Globus pallidus (tissue), 1 donor: ENCODE data around the gene ZNF512.
A peak's percentile ranks its signal among the peaks of the same experiment; 100 is the strongest.
"Not testable (repeated sequence)": the region's sequence is repeated elsewhere in the genome, so short reads cannot be mapped to it uniquely, and the experiment has no call there.

Experiments used
- DNase-seq: peaks from one replicate; pipeline ENCODE4 v3.0.0-alpha.2; 2015; ENCODE audit warnings: low spot score

The ZNF512 gene

GRCh38 chr2:27583390-27583915 is 611 bp downstream of the ZNF512 start:
- peak; percentile 5 for DNase-seq

- DNase-seq, result no peak
Measured at GRCh38 chr2:27584597-27584996, 1.8 kb downstream of the ZNF512 start.

- DNase-seq, result no peak
Measured at GRCh38 chr2:27587025-27587424, 4.2 kb downstream of the ZNF512 start.

- no peak for DNase-seq
Measured at GRCh38 chr2:27588308-27588707, 5.5 kb downstream of the ZNF512 start.

- no peak for DNase-seq
Measured at GRCh38 chr2:27591745-27592144, 8.9 kb downstream of the ZNF512 start.

GRCh38 chr2:27593240-27593639 is 10.4 kb downstream of the ZNF512 start:
- no peak for DNase-seq

- not testable (repeated sequence) for DNase-seq
Measured at GRCh38 chr2:27594020-27594703, 11.3 kb downstream of the ZNF512 start.

GRCh38 chr2:27595412-27595811 is 12.6 kb downstream of the ZNF512 start:
- not testable (repeated sequence) for DNase-seq

GRCh38 chr2:27596627-27597026 is 13.8 kb downstream of the ZNF512 start:
- DNase-seq, result no peak

- DNase-seq, result no peak
Measured at GRCh38 chr2:27606611-27607010, 23.8 kb downstream of the ZNF512 start.

GRCh38 chr2:27613985-27614384 is 31.1 kb downstream of the ZNF512 start:
- DNase-seq, result no peak

GRCh38 chr2:27615316-27615715 is 32.5 kb downstream of the ZNF512 start:
- DNase-seq, result no peak

GRCh38 chr2:27621524-27621923 is 38.7 kb downstream of the ZNF512 start:
- no peak for DNase-seq

GRCh38 chr2:27622921-27623384 is 40.1 kb downstream of the ZNF512 start:
- no peak for DNase-seq

GRCh38 chr2:27624943-27625342 is 42.1 kb downstream of the ZNF512 start:
- DNase-seq, result no peak

- not testable (repeated sequence) for DNase-seq
Measured at GRCh38 chr2:27626323-27626722, 43.5 kb downstream of the ZNF512 start.

GRCh38 chr2:27626921-27627320 is 44.1 kb downstream of the ZNF512 start:
- peak; percentile 3 for DNase-seq

- DNase-seq, result no peak
Measured at GRCh38 chr2:27627963-27628766, 45.3 kb downstream of the ZNF512 start.

- peak; percentile 86 for DNase-seq
Measured at GRCh38 chr2:27628767-27629709, 46.2 kb downstream of the ZNF512 start, which contains the start of the genes CCDC121 and GPN1. Gene CCDC121 (minus strand): TSS chr2:27629012. CDS start chr2:27627799, 1,213 bp downstream. Gene GPN1 (plus strand): TSS chr2:27629050. CDS start chr2:27629059, 9 bp downstream.

- DNase-seq, result not testable (repeated sequence)
Measured at GRCh38 chr2:27630257-27630656, 47.4 kb downstream of the ZNF512 start.

GRCh38 chr2:27634291-27634690 is 51.4 kb downstream of the ZNF512 start:
- no peak for DNase-seq

GRCh38 chr2:27636766-27637165 is 53.9 kb downstream of the ZNF512 start:
- DNase-seq, result no peak
